ENCODE results near the gene RCOR2.

DNA sequence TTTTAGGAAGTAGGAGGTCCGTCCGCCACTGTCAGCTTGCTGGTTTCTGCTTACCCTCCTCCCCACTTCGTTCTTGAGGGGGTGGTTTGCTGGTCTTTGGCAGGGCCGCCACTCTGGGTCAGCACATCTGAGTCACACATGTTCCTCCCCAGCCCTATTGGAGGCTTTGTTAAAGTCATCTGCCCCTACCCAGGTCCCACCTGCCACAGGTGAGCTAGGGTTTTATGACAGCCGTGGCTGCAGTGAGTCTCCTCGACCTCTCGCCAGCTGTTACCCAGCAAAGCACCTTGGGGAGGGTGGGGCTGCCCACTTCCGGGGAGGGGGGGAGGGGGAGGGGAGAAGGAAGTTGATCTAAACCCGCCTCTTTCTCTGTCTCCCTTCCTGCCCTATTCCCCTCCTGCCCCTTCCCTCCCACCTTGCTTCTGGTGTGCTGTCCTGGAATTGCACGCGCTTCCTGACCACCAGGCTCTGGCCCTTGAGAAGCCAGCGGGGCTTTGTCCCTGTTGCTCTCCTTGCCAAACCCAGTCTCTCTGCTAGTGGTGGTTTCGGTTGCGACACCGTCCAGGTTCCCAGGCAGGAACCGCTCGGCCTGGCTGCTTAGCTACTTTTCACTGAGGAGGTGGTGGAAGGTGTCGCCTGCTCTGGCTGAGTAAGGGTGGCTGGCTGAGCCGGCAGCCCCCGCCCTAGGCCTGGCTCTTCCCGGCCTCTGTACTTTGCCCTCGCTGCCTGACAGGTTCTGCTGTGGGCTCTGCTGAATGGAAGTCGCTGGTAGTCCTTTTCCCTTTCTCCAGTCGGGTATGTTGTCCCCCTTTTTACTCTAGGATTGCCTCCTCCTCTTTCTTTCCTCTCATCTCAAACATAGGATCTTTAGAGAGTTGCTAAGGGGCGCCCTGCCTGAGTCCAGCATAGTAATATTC, 28.5 kb downstream of the RCOR2 start:
- TF ChIP-seq, protein P1, sequence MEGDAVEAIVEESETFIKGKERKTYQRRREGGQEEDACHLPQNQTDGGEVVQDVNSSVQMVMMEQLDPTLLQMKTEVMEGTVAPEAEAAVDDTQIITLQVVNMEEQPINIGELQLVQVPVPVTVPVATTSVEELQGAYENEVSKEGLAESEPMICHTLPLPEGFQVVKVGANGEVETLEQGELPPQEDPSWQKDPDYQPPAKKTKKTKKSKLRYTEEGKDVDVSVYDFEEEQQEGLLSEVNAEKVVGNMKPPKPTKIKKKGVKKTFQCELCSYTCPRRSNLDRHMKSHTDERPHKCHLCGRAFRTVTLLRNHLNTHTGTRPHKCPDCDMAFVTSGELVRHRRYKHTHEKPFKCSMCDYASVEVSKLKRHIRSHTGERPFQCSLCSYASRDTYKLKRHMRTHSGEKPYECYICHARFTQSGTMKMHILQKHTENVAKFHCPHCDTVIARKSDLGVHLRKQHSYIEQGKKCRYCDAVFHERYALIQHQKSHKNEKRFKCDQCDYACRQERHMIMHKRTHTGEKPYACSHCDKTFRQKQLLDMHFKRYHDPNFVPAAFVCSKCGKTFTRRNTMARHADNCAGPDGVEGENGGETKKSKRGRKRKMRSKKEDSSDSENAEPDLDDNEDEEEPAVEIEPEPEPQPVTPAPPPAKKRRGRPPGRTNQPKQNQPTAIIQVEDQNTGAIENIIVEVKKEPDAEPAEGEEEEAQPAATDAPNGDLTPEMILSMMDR (IDR thresholded peaks at IDR 0.05), result no peak
- TF ChIP-seq EZH2phosphoT487 (IDR thresholded peaks at IDR 0.05), result no peak

Data from neural progenitor cell (in vitro differentiated cells).